ENCODE results near the gene ZNF30. TPM values are rescaled to one million over a fixed set of nuclear protein-coding genes. Genes with fewer than 3 reads are reported as not detected.

Gene ZNF30
- total and polyA plus RNA-seq, 9 donors = 1.5 to 5.5 (median 2.9) TPM

DNA sequence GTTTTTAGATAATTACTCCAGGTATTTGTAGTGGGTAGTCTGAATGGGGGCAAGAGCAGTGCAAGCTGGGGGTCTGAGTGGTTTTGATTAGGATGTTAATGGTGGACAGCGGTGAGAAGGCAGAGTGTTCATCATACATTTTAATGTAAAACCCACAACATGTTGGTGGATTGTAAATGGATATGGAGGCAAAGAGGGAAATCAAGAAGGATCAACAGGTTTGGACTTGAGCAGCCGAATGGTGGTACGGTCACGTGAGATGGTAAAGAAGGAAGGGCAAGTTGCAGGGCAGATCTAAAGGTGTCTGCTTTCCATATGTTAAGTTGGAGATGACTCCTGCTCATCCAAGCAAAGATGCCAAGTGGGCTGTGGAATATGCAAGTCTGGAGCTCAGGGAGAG, 9.5 kb downstream of the ZNF30 start:
- TF ChIP-seq EP300 (IDR thresholded peaks at IDR 0.05) (no peak), POLR2A (IDR thresholded peaks at IDR 0.05) (no peak)
- TF ChIP-seq, protein P1, sequence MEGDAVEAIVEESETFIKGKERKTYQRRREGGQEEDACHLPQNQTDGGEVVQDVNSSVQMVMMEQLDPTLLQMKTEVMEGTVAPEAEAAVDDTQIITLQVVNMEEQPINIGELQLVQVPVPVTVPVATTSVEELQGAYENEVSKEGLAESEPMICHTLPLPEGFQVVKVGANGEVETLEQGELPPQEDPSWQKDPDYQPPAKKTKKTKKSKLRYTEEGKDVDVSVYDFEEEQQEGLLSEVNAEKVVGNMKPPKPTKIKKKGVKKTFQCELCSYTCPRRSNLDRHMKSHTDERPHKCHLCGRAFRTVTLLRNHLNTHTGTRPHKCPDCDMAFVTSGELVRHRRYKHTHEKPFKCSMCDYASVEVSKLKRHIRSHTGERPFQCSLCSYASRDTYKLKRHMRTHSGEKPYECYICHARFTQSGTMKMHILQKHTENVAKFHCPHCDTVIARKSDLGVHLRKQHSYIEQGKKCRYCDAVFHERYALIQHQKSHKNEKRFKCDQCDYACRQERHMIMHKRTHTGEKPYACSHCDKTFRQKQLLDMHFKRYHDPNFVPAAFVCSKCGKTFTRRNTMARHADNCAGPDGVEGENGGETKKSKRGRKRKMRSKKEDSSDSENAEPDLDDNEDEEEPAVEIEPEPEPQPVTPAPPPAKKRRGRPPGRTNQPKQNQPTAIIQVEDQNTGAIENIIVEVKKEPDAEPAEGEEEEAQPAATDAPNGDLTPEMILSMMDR (IDR thresholded peaks at IDR 0.05) = no peak
- Histone ChIP-seq H3K9me3 (no peaks in the 10 kb centered on the region), H3K36me3 (no peaks in the 10 kb centered on the region), H3K27ac (no peak overlapping the region), H3K27me3 (no peaks in the 10 kb centered on the region), H3K4me3 (no peak overlapping the region), H3K4me1 (ENCODE audit: insufficient read depth) (no peaks in the 10 kb centered on the region)
- WGBS, 3 donors = 98 to 99% (median 98%) methylated on average over 4 of the region's 4 CpGs
- no peak for DNase-seq
- intact Hi-C loops (cut with DNase I) = no loop called here

DNA sequence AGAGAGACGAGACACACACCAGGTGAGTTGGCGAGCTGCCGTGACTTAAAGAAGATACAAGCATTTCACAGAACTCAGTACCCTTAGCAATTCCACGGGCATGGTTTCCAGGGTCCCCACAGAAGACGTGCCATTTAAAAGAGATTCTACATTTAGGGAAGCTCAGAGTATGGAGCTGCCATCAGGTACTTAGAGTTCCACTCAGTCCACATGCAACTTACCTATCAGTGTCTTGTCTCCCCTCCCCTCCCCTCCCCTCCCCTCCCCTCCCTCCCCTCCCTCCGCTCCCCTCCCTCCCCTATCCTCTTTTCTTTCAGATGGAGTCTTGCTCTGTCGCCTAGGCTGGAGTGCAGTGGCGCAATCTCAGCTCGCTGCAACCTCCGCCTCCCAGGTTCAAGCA, 12.2 kb downstream of the ZNF30 start:
- 85 to 94% (median 94%) methylated on average over 9 to 10 of the region's 10 CpGs for WGBS, 3 donors
- no peak for DNase-seq
- no peaks in the 10 kb centered on the region for H3K36me3 ChIP-seq
- no peaks in the 10 kb centered on the region for H3K4me1 ChIP-seq (ENCODE audit: insufficient read depth)
- no peak overlapping the region for H3K4me3 ChIP-seq
- intact Hi-C loops (cut with DNase I) = no loop called here
- no peak overlapping the region for H3K27ac ChIP-seq
- H3K27me3 ChIP-seq = no peaks in the 10 kb centered on the region
- peaks cover 0 to 7% of the 10 kb centered on the region in 2 donors for H3K9me3 ChIP-seq
- TF ChIP-seq, protein P1 (IDR thresholded peaks at IDR 0.05) = no peak
- no peak for TF ChIP-seq EP300 (IDR thresholded peaks at IDR 0.05)
- TF ChIP-seq POLR2A (IDR thresholded peaks at IDR 0.05) = no peak

DNA sequence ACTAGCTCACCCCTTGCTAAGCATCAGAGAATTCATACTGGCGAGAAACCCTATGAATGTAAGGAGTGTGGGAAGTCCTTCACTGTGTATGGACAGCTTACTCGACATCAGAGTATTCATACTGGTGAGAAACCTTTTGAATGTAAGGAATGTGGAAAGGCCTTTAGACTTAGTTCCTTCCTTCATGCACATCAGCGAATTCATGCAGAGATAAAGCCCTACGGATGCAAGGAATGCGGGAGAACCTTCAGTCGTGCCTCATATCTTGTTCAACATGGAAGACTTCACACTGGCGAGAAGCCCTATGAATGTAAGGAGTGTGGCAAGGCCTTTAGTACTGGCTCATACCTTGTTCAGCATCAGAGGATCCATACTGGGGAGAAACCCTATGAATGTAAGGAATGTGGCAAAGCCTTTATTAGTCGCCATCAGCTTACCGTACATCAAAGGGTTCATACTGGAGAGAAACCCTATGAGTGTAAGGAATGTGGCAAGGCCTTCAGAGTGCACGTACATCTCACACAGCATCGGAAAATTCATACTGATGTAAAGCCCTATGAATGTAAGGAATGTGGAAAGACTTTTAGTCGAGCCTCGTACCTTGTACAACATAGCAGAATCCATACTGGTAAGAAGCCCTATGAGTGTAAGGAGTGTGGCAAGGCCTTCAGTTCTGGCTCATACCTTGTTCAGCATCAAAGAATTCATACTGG, 17.3 kb downstream of the ZNF30 start:
- Histone ChIP-seq H3K4me1 (ENCODE audit: insufficient read depth) (no peaks in the 10 kb centered on the region), H3K27ac (no peak overlapping the region), H3K36me3 (no peaks in the 10 kb centered on the region), H3K27me3 (no peaks in the 10 kb centered on the region), H3K9me3 (peaks cover 0 to 11% of the 10 kb centered on the region in 2 donors), H3K4me3 (no peak overlapping the region)
- TF ChIP-seq POLR2A (IDR thresholded peaks at IDR 0.05) (no peak), EP300 (IDR thresholded peaks at IDR 0.05) (no peak)
- TF ChIP-seq, protein P1 (IDR thresholded peaks at IDR 0.05) = no peak
- 94 to 97% (median 96%) methylated on average over 13 of the region's 13 CpGs for WGBS, 3 donors
- no peak for DNase-seq
- intact Hi-C loops (cut with DNase I) = no loop called here

DNA sequence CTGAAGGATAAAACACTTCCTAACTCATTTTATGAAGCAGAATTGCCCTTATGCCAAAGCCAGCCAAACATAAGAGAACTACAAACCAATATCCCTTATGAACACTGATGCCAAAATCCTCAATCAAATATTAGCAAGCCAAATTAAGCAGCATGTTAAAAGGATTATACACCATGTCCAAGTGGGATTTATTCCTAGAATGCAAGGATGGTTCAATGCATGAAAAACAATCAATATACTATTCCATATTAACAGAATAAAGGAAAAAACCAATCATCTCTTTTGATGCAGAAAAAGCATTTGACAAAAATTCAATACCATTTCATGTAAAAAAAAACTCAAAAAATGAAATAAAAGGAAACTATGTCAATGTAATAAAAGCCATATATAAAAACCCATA, 26.4 kb downstream of the ZNF30 start:
- no peaks in the 10 kb centered on the region for H3K4me1 ChIP-seq (ENCODE audit: insufficient read depth)
- no peak overlapping the region for H3K27ac ChIP-seq
- intact Hi-C loops (cut with DNase I) = no loop called here
- no peak for DNase-seq
- peaks cover 6 to 13% of the 10 kb centered on the region in 2 donors for H3K9me3 ChIP-seq
- H3K36me3 ChIP-seq = no peaks in the 10 kb centered on the region
- no peak overlapping the region for H3K4me3 ChIP-seq
- peaks cover 3% of the 10 kb centered on the region for H3K27me3 ChIP-seq
- TF ChIP-seq, protein P1 (IDR thresholded peaks at IDR 0.05) = no peak
- TF ChIP-seq EP300 (IDR thresholded peaks at IDR 0.05) (no peak), POLR2A (IDR thresholded peaks at IDR 0.05) (no peak)

All from ovary (tissue), 9 donors.